Activated CD8-positive, alpha-beta memory T cell treated with anti-CD3 and anti-CD28 coated beads for 36 hours (primary cell): ENCODE results near the gene SLC25A44. TPM values are rescaled to one million over a fixed set of nuclear protein-coding genes. Genes with fewer than 3 reads are reported as not detected.
"Not testable (repeated sequence)": the region's sequence is repeated elsewhere in the genome, so short reads cannot be mapped to it uniquely, and the experiment has no call there.

Experiments used
- CTCF ChIA-PET: fragments of 350-600 bp; sonication (Branson Sonifier 250); formaldehyde crosslinking; loops from one replicate; lab custom pipeline; 2021; ENCODE audit warnings: antibody characterized with exemption; lab: Charles Lee
- POLR2A ChIA-PET: fragments of 350-600 bp; sonication (Branson Sonifier 250); formaldehyde crosslinking; loops from one replicate; lab custom pipeline; 2021; ENCODE audit warnings: antibody characterized with exemption; lab: Charles Lee
- total RNA-seq, 2 experiments: library from RNA; stranded (reverse); gene quantifications; one replicate each; pipeline ENCODE4 v1.2.3, GENCODE V29; 2021

The SLC25A44 gene
- total RNA-seq, 2 experiments from 2014 or later = 26.7 to 31.0 TPM

GRCh38 chr1:156186347-156187177, 7.3 kb upstream of the SLC25A44 start:
- CTCF ChIA-PET, POLR2A ChIA-PET: not testable (repeated sequence)

- POLR2A ChIA-PET = not testable (repeated sequence)
- CTCF ChIA-PET = interaction anchor here (1.4 kb wide), 1 partner anchor 35 kb away, joined by 3 read pairs; no protein-coding TSS in a partner anchor
Observed at GRCh38 chr1:156190265-156190664, 3.6 kb upstream of the SLC25A44 start.

- POLR2A ChIA-PET = no interaction called here
- CTCF ChIA-PET = interaction anchor here (1.0 to 1.3 kb wide), 2 partner anchors 33 to 61 kb away, joined by 3 to 4 read pairs; no protein-coding TSS in a partner anchor
Observed at GRCh38 chr1:156191292-156191964, 2.5 kb upstream of the SLC25A44 start.

- ChIA-PET CTCF (interaction anchor here (0.5 to 3.7 kb wide), 5 partner anchors 20 to 97 kb away, joined by 3 to 15 read pairs (median 9); partner anchors contain the start of gene PMF1), POLR2A (interaction anchor here (0.9 to 2.0 kb wide), 3 partner anchors 20 to 89 kb away, joined by 3 to 17 read pairs (median 3); partner anchors contain the start of genes PMF1 and SMG5)
Observed at GRCh38 chr1:156193208-156193487, 756 bp upstream of the SLC25A44 start.

GRCh38 chr1:156194300-156194652, 372 bp downstream of the SLC25A44 start:
- CTCF ChIA-PET = interaction anchor here (0.6 to 3.7 kb wide), 7 partner anchors 19 to 98 kb away, joined by 3 to 15 read pairs (median 6); partner anchors contain the start of gene PMF1
- POLR2A ChIA-PET = interaction anchor here (1.0 to 2.0 kb wide), 3 partner anchors 19 to 88 kb away, joined by 3 to 17 read pairs (median 4); partner anchors contain the start of genes PMF1 and SMG5

- ChIA-PET POLR2A (no interaction called here), CTCF (interaction anchor here (3.7 kb wide), 1 partner anchor 30 kb away, joined by 15 read pairs; no protein-coding TSS in a partner anchor)
Observed at GRCh38 chr1:156195853-156196252, 1.9 kb downstream of the SLC25A44 start.

GRCh38 chr1:156196445-156196844, 2.5 kb downstream of the SLC25A44 start:
- POLR2A ChIA-PET = interaction anchor here (1.4 kb wide), 1 partner anchor 17 kb away, joined by 5 read pairs; the partner anchor contains the start of gene PMF1
- CTCF ChIA-PET = interaction anchor here (0.5 to 3.7 kb wide), 7 partner anchors 27 to 100 kb away, joined by 3 to 15 read pairs (median 3); no protein-coding TSS in a partner anchor

GRCh38 chr1:156198831-156199349, 5.0 kb downstream of the SLC25A44 start:
- ChIA-PET POLR2A (interaction anchor here (0.8 to 4.2 kb wide), 6 partner anchors 14 to 102 kb away, joined by 3 to 27 read pairs (median 6); partner anchors contain the start of gene PMF1), CTCF (interaction anchor here (2.6 kb wide), 2 partner anchors 14 to 27 kb away, joined by 7 to 19 read pairs; partner anchors contain the start of gene PMF1)

GRCh38 chr1:156200044-156200443, 6.1 kb downstream of the SLC25A44 start:
- ChIA-PET POLR2A (interaction anchor here (0.5 to 4.2 kb wide), 2 partner anchors 13 to 25 kb away, joined by 5 to 27 read pairs; partner anchors contain the start of gene PMF1), CTCF (interaction anchor here (1.2 to 2.6 kb wide), 3 partner anchors 13 to 59 kb away, joined by 3 to 19 read pairs (median 7); partner anchors contain the start of gene PMF1)

GRCh38 chr1:156203331-156203730, 9.4 kb downstream of the SLC25A44 start:
- ChIA-PET CTCF (no interaction called here), POLR2A (interaction anchor here (0.5 to 2.0 kb wide), 2 partner anchors 10 to 22 kb away, joined by 5 to 6 read pairs; partner anchors contain the start of gene PMF1)

GRCh38 chr1:156204686-156205085, 10.8 kb downstream of the SLC25A44 start:
- ChIA-PET POLR2A (no interaction called here), CTCF (interaction anchor here (1.8 kb wide), 1 partner anchor 21 kb away, joined by 4 read pairs; no protein-coding TSS in a partner anchor)

- ChIA-PET POLR2A (no interaction called here), CTCF (interaction anchor here (3.0 to 4.8 kb wide), 2 partner anchors 14 to 18 kb away, joined by 9 to 54 read pairs; partner anchors contain the start of gene SLC25A44)
Observed at GRCh38 chr1:156211243-156211642, 17.3 kb downstream of the SLC25A44 start.

- ChIA-PET CTCF (interaction anchor here (1.4 to 4.8 kb wide), 7 partner anchors 10 to 116 kb away, joined by 4 to 54 read pairs (median 7); partner anchors contain the start of gene SLC25A44), POLR2A (interaction anchor here (0.8 to 2.9 kb wide), 11 partner anchors 9 to 126 kb away, joined by 3 to 42 read pairs (median 5); partner anchors contain the start of genes CCT3, SLC25A44 and TSACC)
Observed at GRCh38 chr1:156212130-156212529, 18.2 kb downstream of the SLC25A44 start.

- ChIA-PET CTCF (interaction anchor here (1.4 to 4.8 kb wide), 8 partner anchors 9 to 116 kb away, joined by 4 to 54 read pairs (median 6); partner anchors contain the start of gene SLC25A44), POLR2A (interaction anchor here (0.6 to 2.9 kb wide), 17 partner anchors 8 to 125 kb away, joined by 3 to 42 read pairs (median 3); partner anchors contain the start of genes CCT3, SLC25A44 and TSACC)
Observed at GRCh38 chr1:156212833-156213643, 19.1 kb downstream of the SLC25A44 start, which contains the start of gene PMF1. TSS of gene PMF1 (plus strand) at chr1:156213007. CDS start at chr1:156213016, 9 bp downstream.

- ChIA-PET CTCF (interaction anchor here (0.7 to 4.8 kb wide), 9 partner anchors 8 to 117 kb away, joined by 4 to 54 read pairs (median 5); partner anchors contain the start of gene SLC25A44), POLR2A (interaction anchor here (0.6 to 2.9 kb wide), 7 partner anchors 8 to 115 kb away, joined by 3 to 42 read pairs (median 5); no protein-coding TSS in a partner anchor)
Observed at GRCh38 chr1:156213644-156213966, 19.7 kb downstream of the SLC25A44 start.

- POLR2A ChIA-PET = interaction anchor here (0.6 to 2.9 kb wide), 4 partner anchors 11 to 110 kb away, joined by 3 to 42 read pairs (median 16); no protein-coding TSS in a partner anchor
- CTCF ChIA-PET = interaction anchor here (0.7 to 4.8 kb wide), 4 partner anchors 11 to 73 kb away, joined by 4 to 54 read pairs (median 7); partner anchors contain the start of gene SLC25A44
Observed at GRCh38 chr1:156214024-156214748, 20.3 kb downstream of the SLC25A44 start.
